Fibroblast of skin of back (primary cell): ENCODE results near the gene LRTM2. TPM values are rescaled to one million over a fixed set of nuclear protein-coding genes. Genes with fewer than 3 reads are reported as not detected.

Experiments
- DNase-seq: peaks from one replicate; pipeline ENCODE4 v3.0.0-alpha.2; 2013
- polyA plus RNA-seq, 2 experiments: library from polyadenylated mRNA; unstranded; fragments of 120-200 nt; gene quantifications; one replicate each; pipeline ENCODE4 v1.2.1, GENCODE V29; 2013; ENCODE audit not compliant: insufficient read length in 2 of 2

The LRTM2 gene
- polyA plus RNA-seq (2013, experiment 1 of 2; ENCODE audit: insufficient read length), result not detected
- not detected for polyA plus RNA-seq (2013, experiment 2 of 2; ENCODE audit: insufficient read length)

GRCh38 chr12:1820191-1820895 is at the start of gene LRTM2:
LRTM2 (plus strand) TSS chr12:1820565; CDS start chr12:1828149, 7,584 bp downstream.
- DNase-seq, result no peak

- no peak for DNase-seq
Measured at GRCh38 chr12:1773937-1774655, 46.3 kb upstream of the LRTM2 start.

- DNase-seq, result peak; percentile 94
Measured at GRCh38 chr12:1776170-1776921, 44.0 kb upstream of the LRTM2 start.

GRCh38 chr12:1777798-1778197 is 42.6 kb upstream of the LRTM2 start:
- DNase-seq, result peak; percentile 87

- DNase-seq, result peak; percentile 6
Measured at GRCh38 chr12:1778911-1779310, 41.5 kb upstream of the LRTM2 start.

- DNase-seq, result peak; percentile 78
Measured at GRCh38 chr12:1779783-1780182, 40.6 kb upstream of the LRTM2 start.

- DNase-seq, result peak; percentile 27
Measured at GRCh38 chr12:1781772-1782171, 38.6 kb upstream of the LRTM2 start.

GRCh38 chr12:1782215-1782614 is 38.1 kb upstream of the LRTM2 start:
- DNase-seq, result no peak

GRCh38 chr12:1787714-1788113 is 32.7 kb upstream of the LRTM2 start:
- DNase-seq, result no peak

- DNase-seq, result no peak
Measured at GRCh38 chr12:1790444-1790843, 29.9 kb upstream of the LRTM2 start.

GRCh38 chr12:1791104-1791841 is 29.1 kb upstream of the LRTM2 start:
- peak; percentile 45 for DNase-seq

GRCh38 chr12:1792406-1792805 is 28.0 kb upstream of the LRTM2 start:
- DNase-seq, result no peak

GRCh38 chr12:1793426-1794210 is 26.7 kb upstream of the LRTM2 start:
- DNase-seq, result no peak

- no peak for DNase-seq
Measured at GRCh38 chr12:1794440-1795090, 25.8 kb upstream of the LRTM2 start.

- DNase-seq, result no peak
Measured at GRCh38 chr12:1795221-1795784, 25.1 kb upstream of the LRTM2 start.

- peak; percentile 89 for DNase-seq
Measured at GRCh38 chr12:1795785-1796514, 24.4 kb upstream of the LRTM2 start.

- peak; percentile 34 for DNase-seq
Measured at GRCh38 chr12:1796515-1797010, 23.8 kb upstream of the LRTM2 start.

- DNase-seq, result no peak
Measured at GRCh38 chr12:1797011-1797901, 23.1 kb upstream of the LRTM2 start.
